K562 treated with DMSO at 1 percent for 4 hours (cell line): ENCODE data around the gene KRTAP10-11. TPM values are rescaled to one million over a fixed set of nuclear protein-coding genes. Genes with fewer than 3 reads are reported as not detected.

Experiments
- total RNA-seq: library from RNA; unstranded; fragments of 300-600 nt; gene quantifications from 2 replicates; pipeline ENCODE4 v1.2.3, GENCODE V29; 2022; ENCODE audit not compliant: insufficient read depth

KRTAP10-11 gene
- total RNA-seq = not detected in 2 replicates

DNA sequence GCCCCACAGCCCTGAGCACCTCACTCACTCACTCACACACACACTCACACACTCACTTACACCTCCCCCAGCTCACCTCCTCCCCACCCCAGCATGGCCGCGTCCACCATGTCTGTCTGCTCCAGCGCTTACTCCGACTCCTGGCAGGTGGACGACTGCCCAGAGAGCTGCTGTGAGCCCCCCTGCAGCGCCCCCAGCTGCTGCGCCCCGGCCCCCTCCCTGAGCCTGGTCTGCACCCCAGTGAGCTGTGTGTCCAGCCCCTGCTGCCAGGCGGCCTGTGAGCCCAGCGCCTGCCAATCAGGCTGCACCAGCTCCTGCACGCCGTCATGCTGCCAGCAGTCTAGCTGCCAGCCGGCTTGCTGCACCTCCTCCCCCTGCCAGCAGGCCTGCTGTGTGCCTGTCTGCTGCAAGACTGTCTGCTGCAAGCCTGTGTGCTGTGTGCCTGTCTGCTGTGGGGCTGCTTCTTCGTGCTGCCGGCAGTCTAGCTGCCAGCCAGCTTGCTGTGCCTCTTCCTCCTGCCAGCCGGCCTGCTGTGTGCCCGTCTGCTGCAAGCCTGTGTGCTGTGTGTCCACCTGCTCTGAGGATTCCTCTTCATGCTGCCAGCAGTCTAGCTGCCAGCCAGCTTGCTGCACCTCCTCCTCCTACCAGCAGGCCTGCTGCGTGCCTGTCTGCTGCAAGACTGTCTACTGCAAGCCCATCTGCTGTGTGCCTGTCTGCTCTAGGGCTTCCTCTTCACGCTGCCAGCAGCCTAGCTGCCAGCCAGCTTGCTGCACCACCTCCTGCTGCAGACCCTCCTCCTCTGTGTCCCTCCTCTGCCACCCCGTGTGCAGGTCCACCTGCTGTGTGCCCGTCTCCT, at the start of gene KRTAP10-11:
TSS of gene KRTAP10-11 (plus strand) at position 49 of the 856 bp plus-strand sequence. CDS start at position 94, 45 bp downstream.

GRCh38 chr21:44600118-44600978, 45.9 kb upstream of the KRTAP10-11 start, which contains the start of gene KRTAP10-7:
TSS of gene KRTAP10-7 (plus strand) at chr21:44600597. CDS start at chr21:44600622, 25 bp downstream.

GRCh38 chr21:44612029-44612486, 34.2 kb upstream of the KRTAP10-11 start, which contains the start of gene KRTAP10-8:
TSS of gene KRTAP10-8 (plus strand) at chr21:44612079. CDS start at chr21:44612101, 22 bp downstream.

GRCh38 chr21:44626673-44627143, 19.5 kb upstream of the KRTAP10-11 start, which contains the start of gene KRTAP10-9:
TSS of gene KRTAP10-9 (plus strand) at chr21:44627093. CDS start at chr21:44627172, 79 bp downstream.

DNA sequence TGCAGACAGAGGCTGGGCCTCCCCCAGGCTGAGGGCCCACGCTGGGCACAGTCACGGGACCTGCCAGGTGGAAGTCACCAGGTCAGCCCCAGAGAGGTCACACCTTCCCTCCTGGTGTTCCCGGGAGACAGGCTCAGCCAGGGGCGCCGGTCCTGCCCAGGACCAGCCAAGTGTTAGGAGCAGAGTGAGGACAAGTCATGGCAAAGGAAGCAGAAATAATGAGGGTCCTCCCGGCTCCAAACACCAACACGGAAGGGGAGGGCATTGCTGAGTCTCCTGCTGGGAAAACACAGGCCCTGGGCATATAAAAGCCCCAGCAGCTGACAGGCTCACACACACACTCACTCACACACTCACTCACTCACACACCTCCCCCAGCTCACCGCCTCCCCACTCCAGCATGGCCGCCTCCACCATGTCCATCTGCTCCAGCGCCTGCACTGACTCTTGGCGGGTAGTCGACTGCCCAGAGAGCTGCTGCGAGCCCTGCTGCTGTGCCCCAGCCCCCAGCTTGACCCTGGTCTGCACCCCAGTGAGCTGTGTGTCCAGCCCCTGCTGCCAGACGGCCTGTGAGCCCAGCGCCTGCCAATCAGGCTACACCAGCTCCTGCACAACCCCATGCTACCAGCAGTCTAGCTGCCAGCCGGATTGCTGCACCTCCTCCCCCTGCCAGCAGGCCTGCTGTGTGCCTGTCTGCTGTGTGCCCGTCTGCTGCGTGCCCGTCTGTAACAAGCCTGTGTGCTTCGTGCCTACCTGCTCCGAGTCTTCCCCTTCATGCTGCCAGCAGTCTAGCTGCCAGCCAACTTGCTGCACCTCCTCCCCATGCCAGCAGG, 9.0 kb upstream of the KRTAP10-11 start, which contains the start of gene KRTAP10-10:
TSS of gene KRTAP10-10 (plus strand) at position 339 of the 833 bp plus-strand sequence. CDS start at position 401, 62 bp downstream.

DNA sequence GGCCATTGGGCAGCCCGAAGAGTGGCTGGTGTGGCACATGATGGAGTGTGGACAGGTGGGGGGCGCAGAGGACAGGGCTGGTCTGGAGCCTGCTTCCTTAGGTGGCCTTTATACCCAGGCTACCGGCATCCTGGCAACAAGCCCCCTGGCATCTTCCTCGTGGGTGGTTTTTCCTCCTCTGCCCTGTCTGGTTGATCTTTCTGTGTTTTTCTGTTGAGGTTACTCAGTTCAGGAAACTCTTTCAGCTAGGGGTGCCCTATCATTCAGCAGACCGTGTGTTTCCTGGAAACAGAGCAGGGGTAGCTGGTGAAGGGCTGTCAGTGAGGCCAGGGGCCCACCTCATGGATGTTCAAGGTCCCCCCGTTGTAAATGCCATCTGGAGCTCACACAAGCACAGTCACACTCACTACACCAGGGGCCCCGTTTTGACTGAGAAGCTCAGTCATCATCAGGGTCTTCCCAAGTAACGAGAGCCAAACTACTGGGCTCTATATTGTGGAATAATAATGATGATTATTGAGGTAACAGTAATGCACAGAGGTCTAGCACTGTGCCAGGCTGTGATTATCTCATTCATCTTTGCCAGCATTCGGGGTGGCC, 8.5 kb downstream of the KRTAP10-11 start, which contains the start of gene KRTAP12-4:
TSS of gene KRTAP12-4 (minus strand) at position 84 of the 600 bp plus-strand sequence. CDS start at position 39, 45 bp downstream.

GRCh38 chr21:44657635-44658540, 11.7 kb downstream of the KRTAP10-11 start, which contains the start of gene KRTAP12-3:
TSS of gene KRTAP12-3 (plus strand) at chr21:44657932. CDS start at chr21:44657980, 48 bp downstream.

DNA sequence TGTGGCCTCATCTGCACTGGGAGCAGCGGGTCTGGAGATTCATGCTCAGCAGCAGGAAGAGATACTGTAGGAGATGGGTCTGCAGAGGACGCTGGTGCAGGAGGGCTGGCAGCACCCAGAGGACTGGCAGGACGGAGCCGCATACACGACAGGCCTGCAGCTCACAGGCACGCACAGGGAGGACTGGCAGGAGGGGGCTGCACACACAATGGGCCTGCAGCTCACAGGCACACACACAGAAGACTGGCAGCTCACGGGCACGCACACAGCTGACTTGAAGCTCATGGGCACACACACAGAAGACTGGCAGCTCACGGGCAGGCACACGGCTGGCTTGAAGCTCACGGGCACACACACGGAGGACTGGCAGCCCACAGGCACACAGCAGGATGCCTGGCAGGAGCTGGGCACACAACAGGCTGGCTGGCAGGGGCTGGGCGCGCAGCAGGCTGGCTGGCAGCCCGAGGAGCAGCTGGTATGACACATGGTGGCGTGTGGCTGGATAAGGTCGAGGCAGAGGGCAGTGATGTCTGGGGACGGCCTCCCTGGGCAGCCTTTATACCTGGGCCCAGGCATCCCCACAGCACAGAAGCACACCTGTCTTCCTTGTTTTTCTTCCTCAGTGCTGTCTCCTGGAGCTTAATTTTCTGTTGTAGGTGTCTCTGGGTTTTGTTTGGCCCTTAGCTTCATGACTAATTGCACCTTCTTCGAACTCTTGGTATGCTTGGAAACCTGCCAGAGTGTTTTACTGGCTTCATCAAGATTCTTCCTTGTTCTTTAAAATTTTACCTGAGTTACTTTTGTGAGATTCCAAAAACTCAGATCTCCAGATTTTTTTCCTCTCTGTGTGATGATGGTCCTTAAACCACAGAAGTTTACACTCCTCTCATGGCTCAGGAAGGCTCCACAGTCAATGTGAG, 20.4 kb downstream of the KRTAP10-11 start, which contains the start of gene KRTAP12-2:
TSS of gene KRTAP12-2 (minus strand) at position 527 of the 920 bp plus-strand sequence. CDS start at position 486, 41 bp downstream.

GRCh38 chr21:44681861-44682579, 35.8 kb downstream of the KRTAP10-11 start, which contains the start of gene KRTAP12-1:
TSS of gene KRTAP12-1 (minus strand) at chr21:44682163. CDS start at chr21:44682123, 40 bp downstream.

Other genes starting within 250 kb of the KRTAP10-11 start
- not detected in 2 replicates for gene LRRC3, start 190.9 kb upstream of the KRTAP10-11 start, total RNA-seq
- gene KRTAP10-1, start 106.2 kb upstream of the KRTAP10-11 start, total RNA-seq = not detected in 2 replicates
- not detected in 2 replicates for gene KRTAP10-2, start 94.9 kb upstream of the KRTAP10-11 start, total RNA-seq
- gene KRTAP10-3, start 87.6 kb upstream of the KRTAP10-11 start, total RNA-seq = not detected in 2 replicates
- gene KRTAP10-4, start 72.7 kb upstream of the KRTAP10-11 start, total RNA-seq = not detected in 2 replicates
- gene KRTAP10-5, start 65.8 kb upstream of the KRTAP10-11 start, total RNA-seq = not detected in 2 replicates
- gene KRTAP10-6, start 53.9 kb upstream of the KRTAP10-11 start, total RNA-seq = not detected in 2 replicates
- gene KRTAP10-7, start 45.8 kb upstream of the KRTAP10-11 start, total RNA-seq = not detected in 2 replicates
- gene KRTAP10-8, start 34.3 kb upstream of the KRTAP10-11 start, total RNA-seq = not detected in 2 replicates
- gene KRTAP10-9, start 19.3 kb upstream of the KRTAP10-11 start, total RNA-seq = not detected in 2 replicates
- not detected in 2 replicates for gene KRTAP10-10, start 9.1 kb upstream of the KRTAP10-11 start, total RNA-seq
- not detected in 2 replicates for gene KRTAP12-4, start 8.2 kb downstream of the KRTAP10-11 start, total RNA-seq
- not detected in 2 replicates for gene KRTAP12-3, start 11.5 kb downstream of the KRTAP10-11 start, total RNA-seq
- gene KRTAP12-2, start 20.5 kb downstream of the KRTAP10-11 start, total RNA-seq = not detected in 2 replicates
- gene KRTAP12-1, start 35.7 kb downstream of the KRTAP10-11 start, total RNA-seq = not detected in 2 replicates
- not detected in 2 replicates for gene KRTAP10-12, start 50.8 kb downstream of the KRTAP10-11 start, total RNA-seq
- not detected in 2 replicates for gene TSPEAR, start 65.2 kb downstream of the KRTAP10-11 start, total RNA-seq
- 47.5 and 77.0 TPM in 2 replicates for gene UBE2G2, start 155.4 kb downstream of the KRTAP10-11 start, total RNA-seq
- 106 and 115 TPM in 2 replicates for gene SUMO3, start 171.6 kb downstream of the KRTAP10-11 start, total RNA-seq
- gene PTTG1IP, start 227.3 kb downstream of the KRTAP10-11 start, total RNA-seq = 141 and 163 TPM in 2 replicates